Hepatocyte (in vitro differentiated cells): Measurements from ENCODE around the gene GNAL.

ENCODE experiments used
- EZH2 ChIP-seq: fragments of 200-600 bp; sonication (generic); IDR thresholded peaks from 2 replicates; pipeline ENCODE4 v1.6.1; 2016; ENCODE audit warnings: antibody characterized with exemption, mild to moderate bottlenecking, borderline replicate concordance
- EZH2phosphoT487 ChIP-seq: fragments of 200-600 bp; sonication (generic); IDR thresholded peaks from one replicate; pipeline ENCODE4 v1.6.1; 2018; ENCODE audit warnings: antibody characterized with exemption, mild to moderate bottlenecking, low read depth, moderate library complexity; ENCODE audit not compliant: unreplicated experiment, severe bottlenecking
- TF ChIP-seq, protein P1 (sequence below): fragments of 200-600 bp; sonication (generic); IDR thresholded peaks from 2 replicates; pipeline ENCODE4 v1.5.1; 2016; ENCODE audit warnings: antibody characterized with exemption, mild to moderate bottlenecking; ENCODE audit not compliant: poor library complexity

DNA sequence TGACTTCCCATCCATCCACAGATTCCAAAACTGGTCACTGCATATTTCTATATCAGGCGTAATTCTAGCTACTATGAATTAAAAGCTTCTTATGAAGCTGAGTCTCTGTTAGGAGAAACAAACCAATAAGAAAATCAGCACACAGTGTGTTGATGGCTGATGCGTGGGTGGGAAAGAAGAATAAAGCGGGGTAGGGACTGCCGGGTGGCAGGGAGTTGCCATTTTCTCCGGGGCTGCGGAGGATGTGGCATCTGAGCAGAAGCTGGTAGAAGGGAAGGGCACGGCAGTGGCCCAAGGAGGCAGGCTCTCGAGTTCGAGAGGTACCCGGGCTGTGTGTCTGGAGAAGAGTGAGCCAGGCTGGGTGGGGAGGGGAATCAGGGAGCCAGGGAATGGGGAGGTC lies 113.5 kb downstream of the GNAL start:
- TF ChIP-seq, protein P1, sequence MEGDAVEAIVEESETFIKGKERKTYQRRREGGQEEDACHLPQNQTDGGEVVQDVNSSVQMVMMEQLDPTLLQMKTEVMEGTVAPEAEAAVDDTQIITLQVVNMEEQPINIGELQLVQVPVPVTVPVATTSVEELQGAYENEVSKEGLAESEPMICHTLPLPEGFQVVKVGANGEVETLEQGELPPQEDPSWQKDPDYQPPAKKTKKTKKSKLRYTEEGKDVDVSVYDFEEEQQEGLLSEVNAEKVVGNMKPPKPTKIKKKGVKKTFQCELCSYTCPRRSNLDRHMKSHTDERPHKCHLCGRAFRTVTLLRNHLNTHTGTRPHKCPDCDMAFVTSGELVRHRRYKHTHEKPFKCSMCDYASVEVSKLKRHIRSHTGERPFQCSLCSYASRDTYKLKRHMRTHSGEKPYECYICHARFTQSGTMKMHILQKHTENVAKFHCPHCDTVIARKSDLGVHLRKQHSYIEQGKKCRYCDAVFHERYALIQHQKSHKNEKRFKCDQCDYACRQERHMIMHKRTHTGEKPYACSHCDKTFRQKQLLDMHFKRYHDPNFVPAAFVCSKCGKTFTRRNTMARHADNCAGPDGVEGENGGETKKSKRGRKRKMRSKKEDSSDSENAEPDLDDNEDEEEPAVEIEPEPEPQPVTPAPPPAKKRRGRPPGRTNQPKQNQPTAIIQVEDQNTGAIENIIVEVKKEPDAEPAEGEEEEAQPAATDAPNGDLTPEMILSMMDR = no peak
- TF ChIP-seq EZH2 (no peak), EZH2phosphoT487 (no peak)
